Upper lobe of left lung (tissue), 6 donors: ENCODE data around the gene APOA1. TPM values are rescaled to one million over a fixed set of nuclear protein-coding genes. Genes with fewer than 3 reads are reported as not detected.
A peak's percentile ranks its signal among the peaks of the same experiment; 100 is the strongest.
"Not testable (repeated sequence)": the region's sequence is repeated elsewhere in the genome, so short reads cannot be mapped to it uniquely, and the experiment has no call there.

Experiments used
- ATAC-seq, 2 donors: fragments of 200-7000 bp; cut with Tn5 transposase; one replicate each; pipeline ENCODE4 v1.9.1; 2022; ENCODE audit warnings: mild to moderate bottlenecking in 2 of 2, moderate library complexity in 2 of 2; ENCODE audit not compliant: low FRiP score in 2 of 2
- DNase-seq, 2 donors: peaks; one replicate each; pipeline ENCODE4 v3.0.0-alpha.2; 2019 to 2020
- H3K27ac ChIP-seq, 4 donors: fragments of 200-600 bp; sonication (generic); one replicate each; pipeline ENCODE4 v1.5.1; 2016 to 2019
- H3K27me3 ChIP-seq, 4 donors: fragments of 200-600 bp; sonication (generic); one replicate each; pipeline ENCODE4 v1.5.1; 2017 to 2019
- H3K36me3 ChIP-seq, 4 donors: fragments of 200-600 bp; sonication (generic); one replicate each; pipeline ENCODE4 v1.5.1; 2016 to 2019
- H3K4me1 ChIP-seq, 4 donors: fragments of 200-600 bp; sonication (generic); one replicate each; pipeline ENCODE4 v1.5.1; 2018 to 2019
- H3K4me3 ChIP-seq, 4 donors: fragments of 200-600 bp; sonication (generic); one replicate each; pipeline ENCODE4 v1.5.1; 2017 to 2019; ENCODE audit warnings: mild to moderate bottlenecking in 2 of 4, moderate library complexity in 1 of 4
- H3K9me3 ChIP-seq, 4 donors: fragments of 200-600 bp; sonication (generic); one replicate each; pipeline ENCODE4 v1.5.1; 2018 to 2019
- CTCF ChIP-seq, 6 experiments: fragments of 450-650 bp in 4 of 6; fragments of 200-600 bp in 2 of 6; sonication (generic) in 2 of 6; IDR thresholded peaks; one replicate each; pipeline ENCODE4 v1.5.1; 2016 to 2019; ENCODE audit warnings: antibody characterized with exemption in 6 of 6
- EP300 ChIP-seq, 4 donors: sonication (generic); formaldehyde crosslinking; IDR thresholded peaks; one replicate each; pipeline ENCODE4 v1.5.1; 2017; ENCODE audit warnings: antibody characterized with exemption in 4 of 4, control low read depth in 2 of 4
- POLR2A ChIP-seq, 4 donors: fragments of 450-650 bp; IDR thresholded peaks; one replicate each; pipeline ENCODE4 v1.5.1; 2016 to 2017; ENCODE audit warnings: antibody characterized with exemption in 4 of 4, mild to moderate bottlenecking in 2 of 4
- POLR2AphosphoS5 ChIP-seq, 2 donors: sonication (generic); formaldehyde crosslinking; IDR thresholded peaks; one replicate each; pipeline ENCODE4 v1.5.1; 2017; ENCODE audit warnings: antibody characterized with exemption in 2 of 2
- WGBS, 2 donors: methylation state at CpG; one replicate each; pipeline ENCODE4 v1.1.5; 2017 to 2018; 5-methylcytosine and 5-hydroxymethylcytosine counted together
- total RNA-seq, 6 donors: library from RNA; depleted of rRNA in 4 of 6; stranded (reverse); fragments of >200 nt in 4 of 6; gene quantifications; one replicate each; pipeline versions ENCODE4 v1.1.0 to v1.2.1, GENCODE V29; 2016 to 2021
- donor health status: DM: no; HTN: no; CAD: no; lungs with moderate emphysema.
- donor health status: DM: no; HTN: yes; CAD: no; lungs with severe emphysema.

APOA1 gene
- total RNA-seq, 6 donors from 2014 or later: 3.1 to 36.0 (median 5.9) TPM

- H3K36me3 ChIP-seq: no peaks in the 10 kb centered on the region
- TF ChIP-seq EP300 (IDR thresholded peaks at IDR 0.05): no peak
- no peak for TF ChIP-seq POLR2A (IDR thresholded peaks at IDR 0.05)
- TF ChIP-seq POLR2AphosphoS5 (IDR thresholded peaks at IDR 0.05): no peak
- TF ChIP-seq CTCF (IDR thresholded peaks at IDR 0.05): no peak
- peaks cover 0 to 11% (median 0%) of the 10 kb centered on the region in 4 donors for H3K4me1 ChIP-seq
- ATAC-seq (no peak), DNase-seq (no peak)
- no peaks in the 10 kb centered on the region for H3K9me3 ChIP-seq
- peak overlapping the region in 3 of 4 donors; percentile 38 to 88 (median 78) for H3K27ac ChIP-seq
- H3K4me3 ChIP-seq: no peak overlapping the region
- 92 to 94% methylated on average over 6 of the region's 6 CpGs for WGBS, 2 donors
- H3K27me3 ChIP-seq: no peaks in the 10 kb centered on the region
These were observed 29.7 kb downstream of the APOA1 start for GRCh38 chr11:116807601-116808261.

GRCh38 chr11:116804001-116804400 is 33.4 kb downstream of the APOA1 start:
- TF ChIP-seq CTCF (IDR thresholded peaks at IDR 0.05) (no peak), POLR2A (IDR thresholded peaks at IDR 0.05) (no peak), POLR2AphosphoS5 (IDR thresholded peaks at IDR 0.05) (no peak), EP300 (IDR thresholded peaks at IDR 0.05) (no peak)
- H3K9me3 ChIP-seq: no peaks in the 10 kb centered on the region
- H3K27ac ChIP-seq: no peak overlapping the region
- 51 to 59% methylated on average over 3 of the region's 3 CpGs for WGBS, 2 donors
- DNase-seq: no peak
- H3K27me3 ChIP-seq: no peaks in the 10 kb centered on the region
- ATAC-seq: no peak
- H3K4me1 ChIP-seq: peaks cover 0 to 11% (median 0%) of the 10 kb centered on the region in 4 donors
- no peaks in the 10 kb centered on the region for H3K36me3 ChIP-seq
- no peak overlapping the region for H3K4me3 ChIP-seq

GRCh38 chr11:116801662-116802061 is 35.8 kb downstream of the APOA1 start:
- not testable (repeated sequence) for ATAC-seq, H3K4me3 ChIP-seq, H3K36me3 ChIP-seq, H3K27ac ChIP-seq, H3K27me3 ChIP-seq, H3K4me1 ChIP-seq, DNase-seq, H3K9me3 ChIP-seq

GRCh38 chr11:116800610-116801009 is 36.8 kb downstream of the APOA1 start:
- Histone ChIP-seq H3K4me1 (no peaks in the 10 kb centered on the region), H3K9me3 (no peaks in the 10 kb centered on the region), H3K27me3 (no peaks in the 10 kb centered on the region), H3K27ac (no peak overlapping the region), H3K4me3 (no peak overlapping the region), H3K36me3 (no peaks in the 10 kb centered on the region)
- ATAC-seq (no peak), DNase-seq (no peak)
- no peak for TF ChIP-seq POLR2AphosphoS5 (IDR thresholded peaks at IDR 0.05)
- 92 to 97% methylated on average over 2 of the region's 2 CpGs for WGBS, 2 donors

GRCh38 chr11:116798368-116798767 is 39.1 kb downstream of the APOA1 start:
- no peak overlapping the region for H3K4me3 ChIP-seq
- H3K4me1 ChIP-seq: no peaks in the 10 kb centered on the region
- no peak for TF ChIP-seq EP300 (IDR thresholded peaks at IDR 0.05)
- WGBS, 2 donors: 81 to 84% methylated on average over 5 of the region's 5 CpGs
- H3K27ac ChIP-seq: no peak overlapping the region
- no peaks in the 10 kb centered on the region for H3K9me3 ChIP-seq
- no peak for ATAC-seq
- DNase-seq: no peak
- no peaks in the 10 kb centered on the region for H3K27me3 ChIP-seq
- no peaks in the 10 kb centered on the region for H3K36me3 ChIP-seq

GRCh38 chr11:116797816-116798215 is 39.6 kb downstream of the APOA1 start:
- no peaks in the 10 kb centered on the region for H3K27me3 ChIP-seq
- no peak overlapping the region for H3K27ac ChIP-seq
- ATAC-seq: no peak
- no peaks in the 10 kb centered on the region for H3K36me3 ChIP-seq
- 77 to 87% methylated on average over 5 of the region's 5 CpGs for WGBS, 2 donors
- no peaks in the 10 kb centered on the region for H3K9me3 ChIP-seq
- H3K4me1 ChIP-seq: no peaks in the 10 kb centered on the region
- no peak for DNase-seq
- TF ChIP-seq POLR2AphosphoS5 (IDR thresholded peaks at IDR 0.05): no peak
- no peak for TF ChIP-seq POLR2A (IDR thresholded peaks at IDR 0.05)
- no peak for TF ChIP-seq EP300 (IDR thresholded peaks at IDR 0.05)
- no peak for TF ChIP-seq CTCF (IDR thresholded peaks at IDR 0.05)
- no peak overlapping the region for H3K4me3 ChIP-seq
